ENCODE measurements around the gene ACYP2.
"Not testable (repeated sequence)": the region's sequence is repeated elsewhere in the genome, so short reads cannot be mapped to it uniquely, and the experiment has no call there.

Gene ACYP2

DNA sequence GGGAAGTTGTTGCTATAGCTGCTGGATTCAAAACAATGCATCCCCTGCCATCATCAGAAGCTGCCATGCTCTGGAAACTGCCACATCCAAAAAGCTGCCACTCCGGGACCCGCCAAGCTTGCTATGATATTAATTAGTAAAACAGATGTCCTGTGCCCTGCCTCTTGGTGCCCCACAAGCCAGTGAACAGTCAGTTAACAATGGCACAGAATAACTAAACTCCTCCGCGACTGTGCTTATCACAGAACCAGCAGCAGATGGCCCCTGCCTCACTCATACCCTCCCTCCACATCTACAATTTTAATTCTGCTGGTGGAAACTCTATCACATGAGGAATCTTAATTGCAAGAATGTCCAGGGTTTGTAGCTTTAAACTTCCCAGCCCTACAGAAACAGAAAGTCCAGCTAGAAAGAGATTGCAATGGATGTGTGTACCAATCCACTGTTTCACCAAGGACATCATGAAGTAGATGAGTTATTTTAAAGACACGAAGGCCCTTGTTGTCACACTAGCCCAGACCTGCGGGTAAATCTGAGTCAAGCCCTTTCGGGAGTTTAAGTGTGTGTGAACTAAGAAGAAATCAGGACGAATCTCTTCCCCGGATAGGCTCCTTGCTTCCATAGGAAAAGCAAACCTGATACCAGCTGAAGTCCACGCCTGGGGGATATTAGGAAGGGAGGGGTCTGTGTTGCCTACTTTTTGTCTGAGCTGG, 7.4 kb upstream of the ACYP2 start:
- Histone ChIP-seq H3K36me3 (ENCODE audit: control insufficient read depth in 2 of 2, insufficient read depth in 1 of 2, low read length in 2 of 2) (no peaks in the 10 kb centered on the region), H3K9me3 (ENCODE audit: control insufficient read depth, insufficient read depth, low read depth, low read length) (no peaks in the 10 kb centered on the region), H3K4me3 (ENCODE audit: low read depth, low read length) (no peak overlapping the region), H3K27ac (ENCODE audit: extremely low read depth, low read depth, low read length) (no peak overlapping the region), H3K4me1 (ENCODE audit: control insufficient read depth, insufficient read depth, low read length) (no peaks in the 10 kb centered on the region)
- no peak for TF ChIP-seq ZNF701 (tag by site-specific recombination; IDR thresholded peaks at IDR 0.05)
- no peak for TF ChIP-seq KLF16 (tag by site-specific recombination; IDR thresholded peaks at IDR 0.05)
- TF ChIP-seq ZNF184 (tag by site-specific recombination; IDR thresholded peaks at IDR 0.05) = no peak
- TF ChIP-seq, protein P1, sequence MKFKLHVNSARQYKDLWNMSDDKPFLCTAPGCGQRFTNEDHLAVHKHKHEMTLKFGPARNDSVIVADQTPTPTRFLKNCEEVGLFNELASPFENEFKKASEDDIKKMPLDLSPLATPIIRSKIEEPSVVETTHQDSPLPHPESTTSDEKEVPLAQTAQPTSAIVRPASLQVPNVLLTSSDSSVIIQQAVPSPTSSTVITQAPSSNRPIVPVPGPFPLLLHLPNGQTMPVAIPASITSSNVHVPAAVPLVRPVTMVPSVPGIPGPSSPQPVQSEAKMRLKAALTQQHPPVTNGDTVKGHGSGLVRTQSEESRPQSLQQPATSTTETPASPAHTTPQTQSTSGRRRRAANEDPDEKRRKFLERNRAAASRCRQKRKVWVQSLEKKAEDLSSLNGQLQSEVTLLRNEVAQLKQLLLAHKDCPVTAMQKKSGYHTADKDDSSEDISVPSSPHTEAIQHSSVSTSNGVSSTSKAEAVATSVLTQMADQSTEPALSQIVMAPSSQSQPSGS (tag by site-specific recombination; IDR thresholded peaks at IDR 0.05; ENCODE audit: low read depth) = no peak
- no peak for TF ChIP-seq SALL2 (tag by site-specific recombination; IDR thresholded peaks at IDR 0.05; ENCODE audit: borderline replicate concordance)
- TF ChIP-seq YY1 (tag by site-specific recombination; IDR thresholded peaks at IDR 0.05) = no peak
- no peak for TF ChIP-seq ZNF132 (tag by site-specific recombination; IDR thresholded peaks at IDR 0.05; ENCODE audit: borderline replicate concordance)
- TF ChIP-seq ZNF341 (tag by site-specific recombination; IDR thresholded peaks at IDR 0.05; ENCODE audit: low read depth) = no peak
- TF ChIP-seq ZNF221 (tag by site-specific recombination; IDR thresholded peaks at IDR 0.05; ENCODE audit: borderline replicate concordance) = no peak
- ChIA-PET POLR2A (no interaction called here), CTCF (interaction anchor here (0.6 to 3.2 kb wide), 13 partner anchors 9 to 1720 kb away, joined by 3 to 36 read pairs (median 4); no protein-coding TSS in a partner anchor)

DNA sequence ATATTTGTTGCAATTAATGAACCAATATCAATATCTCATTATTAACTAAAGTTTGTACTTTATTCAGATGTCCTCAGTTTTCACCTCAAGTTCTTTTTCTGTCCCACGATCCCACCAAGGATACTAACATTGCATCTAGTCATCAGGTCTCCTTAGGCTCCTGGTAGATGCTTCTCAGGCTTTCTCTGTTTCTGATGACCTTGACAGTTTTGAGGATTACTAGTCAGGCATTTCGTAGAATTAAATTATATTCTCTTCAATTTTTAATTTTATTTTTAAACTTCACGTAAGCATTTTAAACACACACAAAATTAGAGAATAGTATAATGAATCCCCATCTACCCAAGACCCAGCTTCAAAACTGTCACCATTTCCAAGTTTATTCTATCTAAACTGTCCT, 5.6 kb upstream of the ACYP2 start:
- no peaks in the 10 kb centered on the region for H3K9me3 ChIP-seq (ENCODE audit: control insufficient read depth, insufficient read depth, low read depth, low read length)
- no peak overlapping the region for H3K4me3 ChIP-seq (ENCODE audit: low read depth, low read length)
- CTCF ChIA-PET = interaction anchor here (2.3 kb wide), 1 partner anchor 595 kb away, joined by 10 read pairs; no protein-coding TSS in a partner anchor
- TF ChIP-seq ZNF664 (tag by site-specific recombination; IDR thresholded peaks at IDR 0.05) (no peak), ZNF184 (tag by site-specific recombination; IDR thresholded peaks at IDR 0.05) (no peak), TRIM28 (IDR thresholded peaks at IDR 0.05; ENCODE audit: borderline replicate concordance, low read length) (no peak), HOXD13 (CRISPR knock-in tag; IDR thresholded peaks at IDR 0.05; ENCODE audit: borderline replicate concordance) (no peak), SCRT1 (tag by site-specific recombination; IDR thresholded peaks at IDR 0.05; ENCODE audit: borderline replicate concordance) (no peak), GLIS1 (tag by site-specific recombination; IDR thresholded peaks at IDR 0.05) (no peak), ZBTB8A (tag by site-specific recombination; IDR thresholded peaks at IDR 0.05) (no peak), ZNF121 (tag by site-specific recombination; IDR thresholded peaks at IDR 0.05) (no peak), ZNF660 (tag by site-specific recombination; IDR thresholded peaks at IDR 0.05) (no peak), OVOL3 (tag by site-specific recombination; IDR thresholded peaks at IDR 0.05) (no peak), ZSCAN16 (tag by site-specific recombination; IDR thresholded peaks at IDR 0.05) (no peak)
- TF ChIP-seq, protein P2, sequence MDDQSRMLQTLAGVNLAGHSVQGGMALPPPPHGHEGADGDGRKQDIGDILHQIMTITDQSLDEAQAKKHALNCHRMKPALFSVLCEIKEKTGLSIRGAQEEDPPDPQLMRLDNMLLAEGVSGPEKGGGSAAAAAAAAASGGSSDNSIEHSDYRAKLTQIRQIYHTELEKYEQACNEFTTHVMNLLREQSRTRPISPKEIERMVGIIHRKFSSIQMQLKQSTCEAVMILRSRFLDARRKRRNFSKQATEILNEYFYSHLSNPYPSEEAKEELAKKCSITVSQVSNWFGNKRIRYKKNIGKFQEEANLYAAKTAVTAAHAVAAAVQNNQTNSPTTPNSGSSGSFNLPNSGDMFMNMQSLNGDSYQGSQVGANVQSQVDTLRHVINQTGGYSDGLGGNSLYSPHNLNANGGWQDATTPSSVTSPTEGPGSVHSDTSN (CRISPR knock-in tag; IDR thresholded peaks at IDR 0.05) = no peak
- TF ChIP-seq, protein P3, sequence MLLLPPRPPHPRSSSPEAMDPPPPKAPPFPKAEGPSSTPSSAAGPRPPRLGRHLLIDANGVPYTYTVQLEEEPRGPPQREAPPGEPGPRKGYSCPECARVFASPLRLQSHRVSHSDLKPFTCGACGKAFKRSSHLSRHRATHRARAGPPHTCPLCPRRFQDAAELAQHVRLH (tag by site-specific recombination; IDR thresholded peaks at IDR 0.05) = no peak
- no peaks in the 10 kb centered on the region for H3K4me1 ChIP-seq (ENCODE audit: control insufficient read depth, insufficient read depth, low read length)
- POLR2A ChIA-PET = no interaction called here
- no peaks in the 10 kb centered on the region for H3K36me3 ChIP-seq (ENCODE audit: control insufficient read depth in 2 of 2, insufficient read depth in 1 of 2, low read length in 2 of 2)
- no peak overlapping the region for H3K27ac ChIP-seq (ENCODE audit: extremely low read depth, low read depth, low read length)

DNA sequence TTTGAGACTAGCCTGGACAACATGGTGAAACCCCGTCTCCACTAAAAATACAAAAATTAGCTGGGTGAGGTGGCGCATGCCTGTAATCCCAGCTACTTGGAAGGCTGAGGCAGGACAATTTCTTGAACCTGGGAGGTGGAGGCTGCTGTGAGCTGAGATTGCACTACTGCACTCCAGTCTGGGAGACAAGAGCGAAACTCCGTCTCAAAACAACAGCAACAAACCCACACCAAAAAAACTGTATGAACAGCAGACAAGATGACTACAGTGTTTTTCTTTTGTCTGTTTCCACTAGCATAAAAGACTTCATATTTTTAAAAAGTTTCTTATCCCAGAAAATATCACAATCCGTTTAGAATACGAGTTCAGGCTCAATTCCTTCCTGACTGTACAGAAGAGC, 936 bp upstream of the ACYP2 start:
- H3K4me1 ChIP-seq (ENCODE audit: control insufficient read depth, insufficient read depth, low read length); H3K36me3 ChIP-seq (ENCODE audit: control insufficient read depth in 2 of 2, insufficient read depth in 1 of 2, low read length in 2 of 2); H3K9me3 ChIP-seq (ENCODE audit: control insufficient read depth, insufficient read depth, low read depth, low read length): not testable (repeated sequence)
- ChIA-PET CTCF (interaction anchor here (0.5 to 0.7 kb wide), 3 partner anchors 215 to 657 kb away, joined by 3 to 4 read pairs (median 3); no protein-coding TSS in a partner anchor), POLR2A (interaction anchor here (0.7 kb wide), 1 partner anchor 177 kb away, joined by 3 read pairs; no protein-coding TSS in a partner anchor)
- H3K4me3 ChIP-seq (ENCODE audit: low read depth, low read length) = peak overlapping the region; percentile 96; the same call in 1 of the 2 replicates
- 0 out of 2 replicates have a peak overlapping the region, but pooled peaks have one; percentile 97 for H3K27ac ChIP-seq (ENCODE audit: extremely low read depth, low read depth, low read length)

All from HEK293 (cell line).